Heart left ventricle (tissue), 16 donors: ENCODE results near the gene HHAT. TPM values are rescaled to one million over a fixed set of nuclear protein-coding genes. Genes with fewer than 3 reads are reported as not detected.

ENCODE experiments used
- ATAC-seq, 4 donors: fragments of 200-7000 bp; cut with Tn5 transposase; one replicate each; pipeline ENCODE4 v1.9.1; 2020 to 2022; ENCODE audit warnings: moderate library complexity in 4 of 4, mild to moderate bottlenecking in 3 of 4, moderate number of reproducible peaks in 1 of 4
- DNase-seq, 5 donors: peaks; one replicate each; pipeline ENCODE4 v3.0.0-alpha.2; 2020
- H3K27ac ChIP-seq, 12 donors: fragments of 200-600 bp; sonication (generic) in 4 of 12; one replicate each; pipeline versions ENCODE4 v1.5.0 to v1.8.0; 2016 to 2022; ENCODE audit warnings: mild to moderate bottlenecking in 2 of 12
- H3K27me3 ChIP-seq, 9 donors: fragments of 200-600 bp; sonication (generic) in 2 of 9; one replicate each; pipeline versions ENCODE4 v1.5.1 to v1.8.0; 2016 to 2022; ENCODE audit warnings: mild to moderate bottlenecking in 3 of 9
- H3K36me3 ChIP-seq, 9 donors: fragments of 200-600 bp; sonication (generic) in 2 of 9; one replicate each; pipeline versions ENCODE4 v1.5.0 to v1.8.0; 2018 to 2022; ENCODE audit warnings: mild to moderate bottlenecking in 2 of 9
- H3K4me1 ChIP-seq, 12 donors: fragments of 200-600 bp; sonication (generic) in 4 of 12; one replicate each; pipeline versions ENCODE4 v1.5.0 to v1.8.0; 2016 to 2022; ENCODE audit warnings: mild to moderate bottlenecking in 3 of 12
- H3K4me3 ChIP-seq, 12 donors: fragments of 200-600 bp; sonication (generic) in 4 of 12; one replicate each; pipeline versions ENCODE4 v1.5.0 to v1.8.0; 2017 to 2022; ENCODE audit warnings: mild to moderate bottlenecking in 9 of 12, moderate library complexity in 4 of 12
- H3K9me3 ChIP-seq, 12 donors: fragments of 200-600 bp; sonication (generic) in 4 of 12; one replicate each; pipeline versions ENCODE4 v1.5.0 to v1.8.0; 2016 to 2022; ENCODE audit warnings: mild to moderate bottlenecking in 1 of 12
- POLR2A ChIP-seq, 2 donors: fragments of 450-650 bp; IDR thresholded peaks; one replicate each; pipeline ENCODE4 v1.6.1; 2017; ENCODE audit warnings: antibody characterized with exemption in 2 of 2, mild to moderate bottlenecking in 2 of 2, moderate library complexity in 2 of 2
- WGBS, 4 donors: extraction: QIAGEN DNeasy Blood & Tissue Kit in 2 of 4; methylation state at CpG; one replicate each; pipeline versions ENCODE4 v1.1.5 to v1.1.7; 2013 to 2018; 5-methylcytosine and 5-hydroxymethylcytosine counted together
- intact Hi-C, 10 donors: fragments of 100-400 bp; cut with DNase I; formaldehyde crosslinking; loops; one replicate each; pipeline versions ENCODE4 v1.11.1 to v1.14.2; 2022
- polyA plus RNA-seq, 2 donors: library from polyadenylated mRNA; stranded (reverse); fragments of 200-250 nt; gene quantifications; one replicate each; pipeline ENCODE4 v1.2.3, GENCODE V29; 2013
- total RNA-seq, 9 donors: library from RNA; depleted of rRNA in 2 of 9; stranded (reverse); fragments of >200 nt in 2 of 9; fragmentation: NEBNext Ultra II Directional in 3 of 9; extraction: Animal tissue kit (Norgen Biotek cat#: 25700) in 3 of 9; gene quantifications; one replicate each; pipeline versions ENCODE4 v1.1.0 to v1.2.4, GENCODE V29; 2016 to 2023
- TF ChIP-seq, protein P1 (sequence below), 12 donors: fragments of 200-600 bp; sonication (generic) in 4 of 12; IDR thresholded peaks; one replicate each; pipeline versions ENCODE4 v1.5.0 to v1.8.0; 2018 to 2022; ENCODE audit warnings: antibody characterized with exemption in 12 of 12, mild to moderate bottlenecking in 5 of 12
- donor health status: ischemic (EF 13 %, LVEDD 7.1; RV severe dilation, severe dysfunction).
- donor health status: healthy with polysubstance abuse.
- donor health status: DM: no; HTN: yes; CAD: no.
- donor health status: DM: no; HTN: no; CAD: no.
- donor health status: ischemic (EF 25% LVEDD 6.9; RV normal size, moderate dysfunction).
- donor health status: ischemic (EF 25% LVEDD 5.7; RV mildly dilated, moderate dysfunction).
- donor health status: healthy.
- donor health status: DM: yes; HTN: yes; CAD: no.
- donor health status: ischemic (EF 35%, LVEDD 5.7; RV mildly dilated, moderate dysfunction).
- donor health status: nonischemic (EF 11% LVEDD 7.7; RV severe dilation, severe dysfunction).
- donor health status: DM: yes; HTN: yes; CAD: no.
- donor health status: PGD.
- donor health status: ischemic (EF 29% LVEDD 5.4; RV normal size, mild dysfunction).
- donor health status: nonischemic (EF 23%, LVEDD 6.1; RV moderate dilation, normal function).

The HHAT gene
- total and polyA plus RNA-seq, 11 donors: 0.98 to 4.7 (median 2.8) TPM

- Histone ChIP-seq H3K36me3 (no peaks in the 10 kb centered on the region), H3K27ac (no peak overlapping the region), H3K9me3 (no peaks in the 10 kb centered on the region), H3K27me3 (no peaks in the 10 kb centered on the region), H3K4me1 (peaks cover 0 to 8% (median 0%) of the 10 kb centered on the region in 12 donors), H3K4me3 (no peak overlapping the region)
- ATAC-seq: no peak
- TF ChIP-seq, protein P1, sequence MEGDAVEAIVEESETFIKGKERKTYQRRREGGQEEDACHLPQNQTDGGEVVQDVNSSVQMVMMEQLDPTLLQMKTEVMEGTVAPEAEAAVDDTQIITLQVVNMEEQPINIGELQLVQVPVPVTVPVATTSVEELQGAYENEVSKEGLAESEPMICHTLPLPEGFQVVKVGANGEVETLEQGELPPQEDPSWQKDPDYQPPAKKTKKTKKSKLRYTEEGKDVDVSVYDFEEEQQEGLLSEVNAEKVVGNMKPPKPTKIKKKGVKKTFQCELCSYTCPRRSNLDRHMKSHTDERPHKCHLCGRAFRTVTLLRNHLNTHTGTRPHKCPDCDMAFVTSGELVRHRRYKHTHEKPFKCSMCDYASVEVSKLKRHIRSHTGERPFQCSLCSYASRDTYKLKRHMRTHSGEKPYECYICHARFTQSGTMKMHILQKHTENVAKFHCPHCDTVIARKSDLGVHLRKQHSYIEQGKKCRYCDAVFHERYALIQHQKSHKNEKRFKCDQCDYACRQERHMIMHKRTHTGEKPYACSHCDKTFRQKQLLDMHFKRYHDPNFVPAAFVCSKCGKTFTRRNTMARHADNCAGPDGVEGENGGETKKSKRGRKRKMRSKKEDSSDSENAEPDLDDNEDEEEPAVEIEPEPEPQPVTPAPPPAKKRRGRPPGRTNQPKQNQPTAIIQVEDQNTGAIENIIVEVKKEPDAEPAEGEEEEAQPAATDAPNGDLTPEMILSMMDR (IDR thresholded peaks at IDR 0.05): no peak
- no peak for TF ChIP-seq POLR2A (IDR thresholded peaks at IDR 0.05)
- 68 to 87% (median 79%) methylated on average over 2 of the region's 2 CpGs for WGBS, 4 donors
- intact Hi-C loops: loop anchor here in 1 of 10 donors (10.0 kb wide), 1 partner anchor 89 kb away; no protein-coding TSS in a partner anchor
- DNase-seq: no peak
Measured at GRCh38 chr1:210475806-210476205, 147.1 kb downstream of the HHAT start.

- Histone ChIP-seq H3K36me3 (no peaks in the 10 kb centered on the region), H3K4me3 (no peak overlapping the region), H3K9me3 (no peaks in the 10 kb centered on the region), H3K4me1 (peaks cover 0 to 8% (median 0%) of the 10 kb centered on the region in 12 donors), H3K27ac (no peak overlapping the region), H3K27me3 (no peaks in the 10 kb centered on the region)
- WGBS, 4 donors: 80 to 100% (median 94%) methylated on average over 1 of the region's 1 CpG
- DNase-seq (no peak), ATAC-seq (no peak)
- intact Hi-C loops: loop anchor here in 1 of 10 donors (10.0 kb wide), 1 partner anchor 88 kb away; no protein-coding TSS in a partner anchor
- TF ChIP-seq, protein P1 (IDR thresholded peaks at IDR 0.05): no peak
- TF ChIP-seq POLR2A (IDR thresholded peaks at IDR 0.05): no peak
Measured at GRCh38 chr1:210476730-210477129, 148.0 kb downstream of the HHAT start.

DNA sequence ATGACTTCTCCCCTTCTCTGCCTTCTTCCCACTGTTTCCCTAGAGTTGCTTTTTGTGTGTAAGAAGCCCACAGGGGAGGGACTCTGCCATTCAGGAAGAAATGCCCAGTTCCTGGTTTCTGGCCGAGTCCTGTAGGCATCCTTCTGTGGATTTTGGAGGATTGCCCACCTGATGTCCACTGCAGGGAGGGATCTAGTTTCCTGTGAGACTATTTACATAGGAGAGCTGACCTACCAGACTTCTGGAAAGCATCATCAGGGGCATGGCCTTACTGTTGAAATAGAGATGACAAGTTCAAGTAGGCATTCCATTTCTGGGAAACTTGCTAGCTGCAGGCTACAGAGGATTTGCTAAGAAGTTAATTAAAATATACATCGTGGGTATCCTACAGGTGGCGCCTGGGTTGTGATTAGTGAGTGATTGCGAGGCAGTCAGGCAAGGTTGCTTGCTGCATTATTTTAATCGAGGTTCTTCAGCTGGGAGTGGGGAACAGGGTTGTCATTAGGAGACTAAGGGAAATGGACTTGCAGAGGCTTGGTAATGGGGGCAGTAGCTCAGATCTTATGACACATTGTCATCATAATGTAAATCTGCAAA is 148.7 kb downstream of the HHAT start:
- no peaks in the 10 kb centered on the region for H3K27me3 ChIP-seq
- intact Hi-C loops: loop anchor here in 1 of 10 donors (10.0 kb wide), 1 partner anchor 87 kb away; no protein-coding TSS in a partner anchor
- peaks cover 0 to 8% (median 0%) of the 10 kb centered on the region in 12 donors for H3K4me1 ChIP-seq
- H3K27ac ChIP-seq: no peak overlapping the region
- DNase-seq: no peak
- no peak for TF ChIP-seq POLR2A (IDR thresholded peaks at IDR 0.05)
- TF ChIP-seq, protein P1 (IDR thresholded peaks at IDR 0.05): no peak
- ATAC-seq: peak; percentile 34 to 75 (median 58)
- 34 to 54% (median 42%) methylated on average over 5 of the region's 5 CpGs for WGBS, 4 donors
- H3K9me3 ChIP-seq: no peaks in the 10 kb centered on the region
- no peak overlapping the region for H3K4me3 ChIP-seq
- no peaks in the 10 kb centered on the region for H3K36me3 ChIP-seq

DNA sequence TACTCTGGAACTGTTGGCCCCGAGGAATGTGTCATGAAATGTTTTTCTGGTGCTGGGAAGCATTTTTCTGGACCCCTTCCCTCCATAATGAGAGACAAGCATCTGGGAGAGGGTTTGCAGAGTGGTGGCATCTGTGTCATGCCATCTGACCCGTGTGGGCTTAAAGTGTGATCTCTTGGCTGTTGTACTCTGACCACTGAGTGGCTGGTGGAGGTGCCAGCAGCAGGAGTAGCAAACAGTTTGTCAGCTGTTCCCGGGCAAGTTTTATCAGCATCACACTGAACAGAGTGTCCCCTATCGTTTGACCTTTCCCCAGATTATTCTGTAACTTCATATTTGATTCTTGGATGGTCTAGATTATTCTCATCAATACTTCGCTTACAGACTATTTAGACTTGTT is 150.1 kb downstream of the HHAT start:
- Histone ChIP-seq H3K27me3 (no peaks in the 10 kb centered on the region), H3K4me1 (peaks cover 0 to 8% (median 0%) of the 10 kb centered on the region in 12 donors), H3K36me3 (no peaks in the 10 kb centered on the region), H3K27ac (no peak overlapping the region), H3K4me3 (no peak overlapping the region), H3K9me3 (no peaks in the 10 kb centered on the region)
- DNase-seq: no peak
- peak in 3 of 4 donors; percentile 41 to 52 (median 44) for ATAC-seq
- TF ChIP-seq POLR2A (IDR thresholded peaks at IDR 0.05): no peak
- TF ChIP-seq, protein P1 (IDR thresholded peaks at IDR 0.05): no peak
- 60 to 71% (median 64%) methylated on average over 4 to 5 of the region's 5 CpGs for WGBS, 4 donors
- intact Hi-C loops: loop anchor here in 1 of 10 donors (10.0 kb wide), 1 partner anchor 86 kb away; no protein-coding TSS in a partner anchor
